MCF 10A (cell line): ENCODE data around the gene CFAP126. TPM values are rescaled to one million over a fixed set of nuclear protein-coding genes. Genes with fewer than 3 reads are reported as not detected.

Source experiments
- total RNA-seq: library from RNA; stranded (reverse); gene quantifications from 2 replicates; pipeline ENCODE4 v1.2.3, GENCODE V29; 2022

The CFAP126 gene
- total RNA-seq, 1 experiment from 2014 or later = not detected

Other genes starting within 250 kb of the CFAP126 start
- 514 and 683 TPM in 2 replicates for gene PFDN2, start 249.8 kb downstream of the CFAP126 start, total RNA-seq
- 73.4 and 75.4 TPM in 2 replicates for gene NIT1, start 249.8 kb downstream of the CFAP126 start, total RNA-seq
- 63.1 and 73.6 TPM in 2 replicates for gene DEDD, start 235.2 kb downstream of the CFAP126 start, total RNA-seq
- 123 and 125 TPM in 2 replicates for gene UFC1, start 213.9 kb downstream of the CFAP126 start, total RNA-seq
- gene USP21, start 208.4 kb downstream of the CFAP126 start, total RNA-seq = 33.8 and 36.6 TPM in 2 replicates
- 30.3 and 32.4 TPM in 2 replicates for gene PPOX, start 201.4 kb downstream of the CFAP126 start, total RNA-seq
- gene B4GALT3, start 190.4 kb downstream of the CFAP126 start, total RNA-seq = 50.0 and 51.7 TPM in 2 replicates
- gene ADAMTS4, start 168.8 kb downstream of the CFAP126 start, total RNA-seq = not detected in 2 replicates
- gene NDUFS2, start 165.5 kb downstream of the CFAP126 start, total RNA-seq = 139 and 149 TPM in 2 replicates
- gene FCER1G, start 152.6 kb downstream of the CFAP126 start, total RNA-seq = 1.0 and 2.1 TPM in 2 replicates
- not detected in 2 replicates for gene APOA2, start 144.2 kb downstream of the CFAP126 start, total RNA-seq
- gene TOMM40L, start 141.8 kb downstream of the CFAP126 start, total RNA-seq = 10.0 and 12.3 TPM in 2 replicates
- not detected in 2 replicates for gene NR1I3, start 129.7 kb downstream of the CFAP126 start, total RNA-seq
- gene PCP4L1, start 109.1 kb downstream of the CFAP126 start, total RNA-seq = not detected in 2 replicates
- gene MPZ, start 57.9 kb downstream of the CFAP126 start, total RNA-seq = 0.29 and 0.37 TPM in 2 replicates
- gene SDHC, start 53.5 kb downstream of the CFAP126 start, total RNA-seq = 204 and 224 TPM in 2 replicates
- not detected in 2 replicates for gene FCGR2A, start 137.6 kb upstream of the CFAP126 start, total RNA-seq
- 0.28 and 0.52 TPM in 2 replicates for gene HSPA6, start 156.7 kb upstream of the CFAP126 start, total RNA-seq
- not detected in 2 replicates for gene FCGR3A, start 181.9 kb upstream of the CFAP126 start, total RNA-seq